Stimulated activated CD4-positive, alpha-beta T cell treated with anti-CD3 and anti-CD28 coated beads, TNF-alpha, amount 100 ng/mL, for 48 hours (primary cell): ENCODE data around the gene HDAC4.
A peak's percentile ranks its signal among the peaks of the same experiment; 100 is the strongest.

Experiments
- DNase-seq, 3 donors: peaks; one replicate each; pipeline ENCODE4 v3.0.0-alpha.2; 2020; ENCODE audit warnings: low read depth in 3 of 3

Gene HDAC4

GRCh38 chr2:239369631-239370161 lies 31.1 kb downstream of the HDAC4 start:
- DNase-seq = peak; percentile 58 to 79 (median 64)

- no peak for DNase-seq
These were observed 31.8 kb downstream of the HDAC4 start for GRCh38 chr2:239368906-239369552.

GRCh38 chr2:239368321-239368720 lies 32.5 kb downstream of the HDAC4 start:
- no peak for DNase-seq

GRCh38 chr2:239366740-239367139 lies 34.1 kb downstream of the HDAC4 start:
- DNase-seq = no peak

GRCh38 chr2:239365782-239366435 lies 34.9 kb downstream of the HDAC4 start:
- no peak for DNase-seq

- DNase-seq = no peak
These were observed 35.6 kb downstream of the HDAC4 start for GRCh38 chr2:239365071-239365781.

GRCh38 chr2:239363946-239364637 lies 36.7 kb downstream of the HDAC4 start:
- DNase-seq = no peak

GRCh38 chr2:239362507-239362906 lies 38.3 kb downstream of the HDAC4 start:
- DNase-seq = no peak

GRCh38 chr2:239361311-239361642 lies 39.5 kb downstream of the HDAC4 start:
- DNase-seq = no peak

- no peak for DNase-seq
These were observed 40.2 kb downstream of the HDAC4 start for GRCh38 chr2:239360421-239361310.

GRCh38 chr2:239360008-239360407 lies 40.8 kb downstream of the HDAC4 start:
- DNase-seq = no peak

- no peak for DNase-seq
These were observed 41.5 kb downstream of the HDAC4 start for GRCh38 chr2:239359196-239359912.

- DNase-seq = no peak
These were observed 42.6 kb downstream of the HDAC4 start for GRCh38 chr2:239358062-239358754.

GRCh38 chr2:239355724-239356123 lies 45.1 kb downstream of the HDAC4 start:
- DNase-seq = no peak

GRCh38 chr2:239355139-239355538 lies 45.7 kb downstream of the HDAC4 start:
- DNase-seq = no peak

- no peak for DNase-seq
These were observed 46.1 kb downstream of the HDAC4 start for GRCh38 chr2:239354791-239355136.

GRCh38 chr2:239354132-239354790 lies 46.6 kb downstream of the HDAC4 start:
- no peak for DNase-seq

- DNase-seq = no peak
These were observed 47.1 kb downstream of the HDAC4 start for GRCh38 chr2:239353692-239354091.

- DNase-seq = no peak
These were observed 49.1 kb downstream of the HDAC4 start for GRCh38 chr2:239351687-239352086.
